ENCODE data around the gene CHCHD3.

CHCHD3 gene

GRCh38 chr7:132743974-132744373 lies 337.9 kb downstream of the CHCHD3 start:
- intact Hi-C loops (cut with DNase I) = no loop called here

GRCh38 chr7:132742189-132742612 lies 339.7 kb downstream of the CHCHD3 start:
- intact Hi-C loops (cut with DNase I) = no loop called here
- DNase-seq = no peak

More at GRCh38 chr7:132743974-132744373, 337.9 kb downstream of the CHCHD3 start:
- DNase-seq = no peak

GRCh38 chr7:132740176-132740575 lies 341.7 kb downstream of the CHCHD3 start:
- peak in 1 of 42 donors; percentile 4 for DNase-seq
- intact Hi-C loops (cut with DNase I) = no loop called here

GRCh38 chr7:132739271-132739955 lies 342.5 kb downstream of the CHCHD3 start:
- intact Hi-C loops (cut with DNase I) = no loop called here
- peak in 35 of 42 donors; percentile 11 to 88 (median 49) for DNase-seq

- DNase-seq = no peak
- intact Hi-C loops (cut with DNase I) = no loop called here
Observed at GRCh38 chr7:132738254-132738653, 343.6 kb downstream of the CHCHD3 start.

GRCh38 chr7:132735476-132735875 lies 346.4 kb downstream of the CHCHD3 start:
- intact Hi-C loops (cut with DNase I) = no loop called here
- DNase-seq = no peak
